Measurements from ENCODE around the gene TECPR2.

The TECPR2 gene

DNA sequence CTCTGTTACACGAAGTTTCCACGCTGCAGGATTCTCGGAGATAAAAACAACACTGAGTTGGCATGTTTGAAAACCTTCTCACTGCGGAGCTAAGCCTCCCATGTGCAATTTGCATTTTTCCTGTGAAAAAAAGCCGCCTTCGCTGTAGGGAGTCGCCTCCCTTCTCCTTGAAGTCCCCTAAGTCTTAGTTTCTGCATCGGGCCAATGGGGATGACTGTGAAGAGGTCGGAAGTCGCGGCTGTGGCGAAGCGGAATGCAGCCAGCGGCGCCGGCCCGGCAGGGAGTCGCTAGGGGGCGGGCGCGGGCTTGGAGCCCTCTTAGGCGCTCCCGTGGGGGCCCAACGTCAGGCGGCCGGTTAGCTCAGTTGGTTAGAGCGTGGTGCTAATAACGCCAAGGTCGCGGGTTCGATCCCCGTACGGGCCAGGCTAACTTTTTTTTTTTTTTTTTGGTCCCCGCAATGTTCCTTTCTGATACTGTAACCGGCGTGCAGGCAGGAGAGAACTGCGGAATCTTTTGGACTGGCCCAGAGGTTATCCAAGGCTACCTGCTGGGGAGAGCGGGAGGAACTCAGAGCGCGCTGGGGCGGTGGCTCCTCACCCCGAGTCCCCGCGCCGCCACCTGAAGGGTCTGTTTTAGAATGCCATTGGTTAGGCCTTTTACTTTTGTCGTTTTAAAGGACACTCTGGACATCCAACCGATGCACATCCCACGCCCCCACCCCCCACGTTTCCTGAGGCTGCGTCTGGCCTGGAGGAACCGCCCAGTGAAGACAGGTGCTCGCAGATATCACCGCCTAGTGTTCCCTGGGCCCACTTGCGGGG, 45.8 kb upstream of the TECPR2 start:
- Histone ChIP-seq H3K27me3 (ENCODE audit: control insufficient read depth, insufficient read depth, low read length) (no peaks in the 10 kb centered on the region), H3K4me2 (ENCODE audit: low read length) (peak overlapping the region; percentile 94), H3K9ac (no peak overlapping the region), H3K36me3 (ENCODE audit: control insufficient read depth, insufficient read depth, low read length) (no peaks in the 10 kb centered on the region), H3K27ac (peak overlapping the region; percentile 76), H2AFZ (peak overlapping the region; percentile 77), H3K4me1 (peaks cover 21% of the 10 kb centered on the region), H3K79me2 (no peaks in the 10 kb centered on the region), H3K9me3 (ENCODE audit: control insufficient read depth, low read length) (no peaks in the 10 kb centered on the region), H3K4me3 (ENCODE audit: low read depth, low read length) (peak overlapping the region; percentile 66)
- TF ChIP-seq, protein P1, sequence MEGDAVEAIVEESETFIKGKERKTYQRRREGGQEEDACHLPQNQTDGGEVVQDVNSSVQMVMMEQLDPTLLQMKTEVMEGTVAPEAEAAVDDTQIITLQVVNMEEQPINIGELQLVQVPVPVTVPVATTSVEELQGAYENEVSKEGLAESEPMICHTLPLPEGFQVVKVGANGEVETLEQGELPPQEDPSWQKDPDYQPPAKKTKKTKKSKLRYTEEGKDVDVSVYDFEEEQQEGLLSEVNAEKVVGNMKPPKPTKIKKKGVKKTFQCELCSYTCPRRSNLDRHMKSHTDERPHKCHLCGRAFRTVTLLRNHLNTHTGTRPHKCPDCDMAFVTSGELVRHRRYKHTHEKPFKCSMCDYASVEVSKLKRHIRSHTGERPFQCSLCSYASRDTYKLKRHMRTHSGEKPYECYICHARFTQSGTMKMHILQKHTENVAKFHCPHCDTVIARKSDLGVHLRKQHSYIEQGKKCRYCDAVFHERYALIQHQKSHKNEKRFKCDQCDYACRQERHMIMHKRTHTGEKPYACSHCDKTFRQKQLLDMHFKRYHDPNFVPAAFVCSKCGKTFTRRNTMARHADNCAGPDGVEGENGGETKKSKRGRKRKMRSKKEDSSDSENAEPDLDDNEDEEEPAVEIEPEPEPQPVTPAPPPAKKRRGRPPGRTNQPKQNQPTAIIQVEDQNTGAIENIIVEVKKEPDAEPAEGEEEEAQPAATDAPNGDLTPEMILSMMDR (IDR thresholded peaks at IDR 0.05) = peak; percentile 96

DNA sequence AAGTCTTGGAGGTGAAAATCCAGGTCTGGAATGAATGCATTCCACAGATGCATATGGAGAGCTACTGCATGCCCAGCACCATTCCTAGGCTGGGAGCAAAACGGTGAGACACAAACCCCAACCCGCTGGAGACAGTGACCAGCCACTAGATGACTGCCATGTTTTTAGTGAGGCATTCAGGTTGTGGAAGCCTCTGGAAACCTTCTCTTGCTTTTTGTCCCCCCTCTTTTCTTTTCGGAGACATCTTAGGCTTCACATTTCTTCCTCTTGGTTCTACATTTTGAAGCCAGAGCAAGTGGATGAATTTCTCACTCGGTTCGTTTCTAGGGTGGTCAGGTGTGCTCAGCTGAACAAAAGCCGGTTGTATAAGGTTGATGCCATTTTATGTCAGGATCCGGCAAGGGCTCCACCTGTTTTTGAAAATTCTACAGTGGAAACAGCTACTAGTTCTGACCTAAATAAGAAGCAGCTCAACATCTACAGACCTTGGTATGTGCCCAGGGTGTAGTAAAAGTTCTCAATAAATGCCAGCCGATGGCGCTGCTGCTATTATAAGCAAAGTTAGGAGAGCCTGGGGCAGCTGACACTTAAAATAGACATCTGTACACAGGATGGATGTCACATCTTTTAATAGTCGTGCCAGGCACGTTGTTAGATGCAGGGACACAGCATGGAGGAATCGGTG, 45.0 kb upstream of the TECPR2 start:
- H3K4me2 ChIP-seq (ENCODE audit: low read length) = peak overlapping the region; percentile 94
- peak overlapping the region; percentile 76 for H3K27ac ChIP-seq
- H3K4me3 ChIP-seq (ENCODE audit: low read depth, low read length) = peak overlapping the region; percentile 66
- H3K79me2 ChIP-seq = no peaks in the 10 kb centered on the region
- no peaks in the 10 kb centered on the region for H3K36me3 ChIP-seq (ENCODE audit: control insufficient read depth, insufficient read depth, low read length)
- no peaks in the 10 kb centered on the region for H3K9me3 ChIP-seq (ENCODE audit: control insufficient read depth, low read length)
- peaks cover 21% of the 10 kb centered on the region for H3K4me1 ChIP-seq
- no peaks in the 10 kb centered on the region for H3K27me3 ChIP-seq (ENCODE audit: control insufficient read depth, insufficient read depth, low read length)
- H2AFZ ChIP-seq = peak overlapping the region; percentile 77
- TF ChIP-seq, protein P1 (IDR thresholded peaks at IDR 0.05) = no peak
- H3K9ac ChIP-seq = no peak overlapping the region

DNA sequence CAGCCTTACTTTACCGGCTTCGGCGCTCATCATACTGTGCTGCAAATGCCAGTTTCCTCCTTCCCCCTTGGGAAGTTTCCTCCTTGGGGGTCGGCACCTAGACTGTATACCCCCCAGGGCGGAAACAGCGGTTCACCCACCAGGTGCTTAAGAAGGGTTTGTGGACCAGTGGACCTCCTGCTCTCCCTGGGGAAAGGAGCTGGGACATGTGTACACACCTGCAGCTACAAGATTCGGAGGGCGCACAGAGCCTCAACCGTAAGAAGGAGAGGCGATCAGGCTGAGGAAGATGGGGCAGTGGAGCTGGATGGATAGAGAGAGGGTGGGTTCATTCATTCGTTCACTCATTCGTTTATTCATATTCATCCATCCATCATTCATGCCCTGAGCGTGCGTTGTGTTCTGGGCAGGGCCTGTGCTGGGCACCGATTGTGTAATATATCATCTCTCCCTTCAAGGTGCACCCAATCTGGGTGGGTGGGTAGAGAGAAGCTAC, 43.9 kb upstream of the TECPR2 start:
- Histone ChIP-seq H2AFZ (peak overlapping the region; percentile 83), H3K36me3 (ENCODE audit: control insufficient read depth, insufficient read depth, low read length) (no peaks in the 10 kb centered on the region), H3K9me3 (ENCODE audit: control insufficient read depth, low read length) (no peaks in the 10 kb centered on the region), H3K4me2 (ENCODE audit: low read length) (peak overlapping the region; percentile 80), H3K79me2 (no peaks in the 10 kb centered on the region), H3K27ac (peak overlapping the region; percentile 86), H3K4me1 (peaks cover 24% of the 10 kb centered on the region), H3K9ac (no peak overlapping the region), H3K4me3 (ENCODE audit: low read depth, low read length) (peak overlapping the region; percentile 75), H3K27me3 (ENCODE audit: control insufficient read depth, insufficient read depth, low read length) (no peaks in the 10 kb centered on the region)
- TF ChIP-seq, protein P1 (IDR thresholded peaks at IDR 0.05) = no peak

DNA sequence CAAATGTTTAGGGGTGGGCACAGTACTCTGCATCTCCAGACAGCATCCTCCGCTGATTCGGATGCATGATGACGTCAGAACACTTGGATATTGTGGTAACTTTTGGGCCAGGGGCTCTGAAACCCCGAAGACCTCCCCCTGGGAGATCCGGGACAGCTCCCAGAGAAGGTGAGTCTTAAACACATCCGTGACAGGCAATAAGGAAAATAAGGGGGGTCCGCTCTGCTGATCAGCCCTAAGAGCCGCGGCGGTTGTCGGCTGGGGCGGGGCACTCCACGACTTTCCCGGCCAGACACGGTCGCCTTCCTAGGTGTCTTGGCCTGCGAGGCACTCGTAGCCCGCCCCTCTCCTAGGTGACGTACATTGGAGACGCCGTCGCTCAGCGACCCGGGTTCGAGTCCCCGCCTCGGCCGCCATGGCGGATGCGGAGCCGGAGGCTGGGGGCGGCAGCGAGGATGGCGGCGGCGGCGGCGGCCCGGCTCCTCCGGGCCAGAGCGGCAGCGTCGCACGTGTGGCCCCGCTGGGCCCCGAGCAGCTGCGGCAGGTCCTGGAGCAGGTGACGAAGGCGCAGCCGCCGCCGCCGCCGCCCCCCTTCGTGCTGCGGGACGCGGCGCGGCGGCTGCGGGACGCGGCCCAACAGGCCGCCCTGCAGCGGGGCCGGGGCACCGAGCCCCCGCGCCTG, 43.2 kb upstream of the TECPR2 start, which contains the start of gene ZNF839:
Gene ZNF839 (plus strand): TSS at position 396 of the 682 bp plus-strand sequence. CDS start 20 bp downstream, at position 416.
- H3K79me2 ChIP-seq = no peaks in the 10 kb centered on the region
- H2AFZ ChIP-seq = peak within 1 kb of the TSS; percentile 97
- peak within 1 kb of the TSS; percentile 75 for H3K4me3 ChIP-seq (ENCODE audit: low read depth, low read length)
- peaks cover 22% of the 10 kb centered on the region for H3K4me1 ChIP-seq
- no peak within 1 kb of the TSS for H3K9ac ChIP-seq
- TF ChIP-seq, protein P1 (IDR thresholded peaks at IDR 0.05) = peak; percentile 2
- H3K27me3 ChIP-seq (ENCODE audit: control insufficient read depth, insufficient read depth, low read length) = no peaks in the 10 kb centered on the region
- peak within 1 kb of the TSS; percentile 86 for H3K27ac ChIP-seq
- H3K9me3 ChIP-seq (ENCODE audit: control insufficient read depth, low read length) = no peaks in the 10 kb centered on the region
- H3K4me2 ChIP-seq (ENCODE audit: low read length) = peak within 1 kb of the TSS; percentile 98
- H3K36me3 ChIP-seq (ENCODE audit: control insufficient read depth, insufficient read depth, low read length) = no peaks in the 10 kb centered on the region
